Small intestine (tissue), 7 donors: Measurements from ENCODE around the gene CDH23. TPM values are rescaled to one million over a fixed set of nuclear protein-coding genes. Genes with fewer than 3 reads are reported as not detected.

Experiments used
- DNase-seq, 2 donors: peaks; one replicate each; pipeline versions ENCODE4 v3.0.0 to v3.0.0-alpha.2; 2013
- FAIRE-seq: peaks from 2 replicates; lab custom pipeline; 2012; peaks lifted over from hg19 to GRCh38; lab: Jason Lieb, UNC
- H3K27ac ChIP-seq, 3 donors: one replicate each; pipeline ENCODE4 v1.5.1; 2013; ENCODE audit warnings: low read length in 2 of 3, mild to moderate bottlenecking in 2 of 3, control low read depth in 1 of 3, inconsistent platforms in 1 of 3, low read depth in 1 of 3, moderate library complexity in 1 of 3
- H3K27me3 ChIP-seq, 3 donors: one replicate each; pipeline ENCODE4 v1.6.1; 2013; ENCODE audit warnings: low read length in 3 of 3, inconsistent platforms in 1 of 3; ENCODE audit not compliant: control insufficient read depth in 3 of 3, insufficient read depth in 3 of 3
- H3K36me3 ChIP-seq, 3 donors: one replicate each; pipeline ENCODE4 v1.6.1; 2013; ENCODE audit warnings: low read length in 3 of 3, inconsistent platforms in 1 of 3, low read depth in 1 of 3, mild to moderate bottlenecking in 1 of 3, moderate library complexity in 1 of 3; ENCODE audit not compliant: control insufficient read depth in 3 of 3, insufficient read depth in 2 of 3
- H3K4me1 ChIP-seq, 3 donors: one replicate each; pipeline ENCODE4 v1.6.1; 2013; ENCODE audit warnings: low read length in 2 of 3, inconsistent platforms in 1 of 3, low read depth in 1 of 3, mild to moderate bottlenecking in 1 of 3, moderate library complexity in 1 of 3; ENCODE audit not compliant: control insufficient read depth in 3 of 3, insufficient read depth in 2 of 3
- H3K4me3 ChIP-seq, 3 donors: one replicate each; pipeline ENCODE4 v1.5.1; 2013; ENCODE audit warnings: low read length in 3 of 3, control low read depth in 1 of 3, inconsistent platforms in 1 of 3, low read depth in 1 of 3, mild to moderate bottlenecking in 1 of 3, moderate library complexity in 1 of 3
- H3K9me3 ChIP-seq, 2 donors: one replicate each; pipeline ENCODE4 v1.6.1; 2013; ENCODE audit warnings: low read depth in 1 of 2, low read length in 1 of 2; ENCODE audit not compliant: control insufficient read depth in 2 of 2, insufficient read depth in 1 of 2
- WGBS, 3 donors: extraction: QIAGEN DNeasy Blood & Tissue Kit; methylation state at CpG; one replicate each; pipeline ENCODE4 v1.1.7; 2013; 5-methylcytosine and 5-hydroxymethylcytosine counted together
- polyA plus RNA-seq, 4 donors: library from polyadenylated mRNA; stranded (reverse) in 3 of 4; unstranded in 1 of 4; fragments of 200-250 nt in 3 of 4; fragments of 120-200 nt in 1 of 4; gene quantifications; one replicate each; pipeline versions ENCODE4 v1.2.1 to v1.2.3, GENCODE V29; 2013
- donor health status: healthy with polysubstance abuse.
- donor health status: control.
- donor health status: control.
- donor health status: Bipolar disorder and iron deficiency.
- donor health status: healthy.

The CDH23 gene
- polyA plus RNA-seq, 4 donors = 0.89 to 2.5 (median 1.6) TPM

- H3K4me1 ChIP-seq = no peaks in the 10 kb centered on the region
- H3K27ac ChIP-seq = no peak overlapping the region
- WGBS, 3 donors = 89 to 93% (median 90%) methylated on average over 21 of the region's 21 CpGs
- no peak overlapping the region for H3K4me3 ChIP-seq
- no peaks in the 10 kb centered on the region for H3K36me3 ChIP-seq
- FAIRE-seq (no peak), DNase-seq (no peak)
- H3K27me3 ChIP-seq = peaks cover 0 to 13% (median 0%) of the 10 kb centered on the region in 3 donors
- H3K9me3 ChIP-seq = no peaks in the 10 kb centered on the region
Observed at GRCh38 chr10:71807557-71808510, 411.1 kb downstream of the CDH23 start.

DNA sequence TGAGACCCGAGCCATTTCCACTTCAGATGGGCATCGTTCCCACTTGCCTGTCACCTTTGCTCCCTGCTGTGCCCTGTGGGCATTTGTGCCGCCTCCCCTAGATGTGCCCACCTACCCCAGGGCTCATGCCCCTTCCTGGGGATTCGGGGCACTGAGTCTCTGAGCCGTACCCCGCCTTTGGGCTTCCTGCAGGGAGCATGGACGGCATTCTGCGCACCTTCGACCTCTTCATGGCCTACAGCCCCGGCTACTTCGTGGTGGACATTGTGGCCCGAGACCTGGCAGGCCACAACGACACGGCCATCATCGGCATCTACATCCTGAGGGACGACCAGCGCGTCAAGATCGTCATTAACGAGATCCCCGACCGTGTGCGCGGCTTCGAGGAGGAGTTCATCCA is 412.9 kb downstream of the CDH23 start:
- peaks cover 0 to under 1% (median 0%) of the 10 kb centered on the region in 3 donors for H3K36me3 ChIP-seq
- no peak overlapping the region for H3K4me3 ChIP-seq
- no peaks in the 10 kb centered on the region for H3K9me3 ChIP-seq
- FAIRE-seq (no peak), DNase-seq (no peak)
- WGBS, 3 donors = 85 to 92% (median 86%) methylated on average over 25 of the region's 25 CpGs
- H3K27me3 ChIP-seq = peaks cover 0 to 13% (median 0%) of the 10 kb centered on the region in 3 donors
- no peaks in the 10 kb centered on the region for H3K4me1 ChIP-seq
- H3K27ac ChIP-seq = no peak overlapping the region

DNA sequence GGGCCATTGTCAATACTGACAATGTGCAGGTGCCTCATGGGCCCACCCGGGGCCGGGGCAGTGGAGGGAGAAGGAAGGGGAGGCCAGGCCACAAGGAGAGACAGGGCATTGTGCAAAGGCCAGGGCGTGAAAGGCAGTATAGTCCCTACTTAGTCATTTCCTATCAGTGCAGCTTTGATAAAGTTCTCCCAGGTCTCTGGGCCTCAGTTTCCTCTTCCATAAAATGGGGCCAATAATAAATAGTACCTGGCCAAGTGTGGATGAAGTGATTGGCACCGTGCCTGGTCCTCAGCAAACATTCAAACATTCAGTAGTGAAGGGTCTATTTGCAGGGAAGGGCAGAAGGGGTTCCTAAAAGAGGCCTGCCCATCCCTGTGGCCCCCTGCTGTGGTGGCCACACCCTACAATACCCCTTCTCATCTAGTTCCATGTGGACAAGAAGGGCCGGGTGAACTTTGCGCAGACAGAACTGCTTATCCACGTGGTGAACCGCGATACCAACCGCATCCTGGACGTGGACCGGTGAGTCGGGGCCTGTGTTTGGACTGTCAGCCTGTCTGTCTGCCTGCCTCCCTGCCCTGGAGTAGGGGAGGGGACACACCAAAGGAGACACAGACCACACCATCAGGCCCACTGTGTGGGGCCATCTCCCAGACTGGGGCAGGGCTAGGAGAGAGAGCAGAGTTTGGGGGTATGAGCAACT is 413.5 kb downstream of the CDH23 start:
- peaks cover 0 to 6% (median 0%) of the 10 kb centered on the region in 3 donors for H3K36me3 ChIP-seq
- H3K4me1 ChIP-seq = no peaks in the 10 kb centered on the region
- H3K27me3 ChIP-seq = peaks cover 0 to 10% (median 0%) of the 10 kb centered on the region in 3 donors
- no peak overlapping the region for H3K4me3 ChIP-seq
- H3K27ac ChIP-seq = no peak overlapping the region
- no peak for FAIRE-seq
- 45 to 80% (median 63%) methylated on average over 13 of the region's 13 CpGs for WGBS, 3 donors
- peak in 1 of 2 donors; percentile 35 for DNase-seq
- H3K9me3 ChIP-seq = no peaks in the 10 kb centered on the region

DNA sequence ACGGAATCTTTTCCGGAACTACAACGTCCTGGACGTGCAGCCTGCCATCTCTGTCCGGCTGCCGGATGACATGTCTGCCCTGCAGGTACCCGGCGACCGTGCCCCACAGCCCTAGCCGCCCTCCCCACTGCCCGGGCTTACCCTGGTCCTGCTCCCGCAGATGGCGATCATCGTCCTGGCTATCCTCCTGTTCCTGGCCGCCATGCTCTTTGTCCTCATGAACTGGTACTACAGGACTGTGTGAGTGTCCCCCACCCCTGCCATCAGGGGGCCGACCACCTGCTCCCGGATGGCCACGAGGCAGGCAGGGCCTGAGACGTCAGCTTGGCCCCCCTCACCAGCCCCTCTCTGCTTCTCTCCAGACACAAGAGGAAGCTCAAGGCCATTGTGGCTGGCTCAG is 414.6 kb downstream of the CDH23 start:
- Histone ChIP-seq H3K36me3 (peaks cover 0 to 16% (median 3%) of the 10 kb centered on the region in 3 donors), H3K27ac (no peak overlapping the region), H3K27me3 (peaks cover 0 to under 1% (median 0%) of the 10 kb centered on the region in 3 donors), H3K9me3 (no peaks in the 10 kb centered on the region), H3K4me3 (no peak overlapping the region), H3K4me1 (no peaks in the 10 kb centered on the region)
- 78 to 84% (median 82%) methylated on average over 19 of the region's 19 CpGs for WGBS, 3 donors
- DNase-seq = no peak
- FAIRE-seq = no peak

GRCh38 chr10:71812016-71812912 is 415.5 kb downstream of the CDH23 start:
- H3K27me3 ChIP-seq = no peaks in the 10 kb centered on the region
- no peak overlapping the region for H3K4me3 ChIP-seq
- no peaks in the 10 kb centered on the region for H3K4me1 ChIP-seq
- H3K27ac ChIP-seq = no peak overlapping the region
- WGBS, 3 donors = 31 to 43% (median 41%) methylated on average over 22 of the region's 22 CpGs
- no peaks in the 10 kb centered on the region for H3K9me3 ChIP-seq
- H3K36me3 ChIP-seq = peaks cover 3 to 26% (median 11%) of the 10 kb centered on the region in 3 donors
- FAIRE-seq (no peak), DNase-seq (peak; percentile 57 to 77)

DNA sequence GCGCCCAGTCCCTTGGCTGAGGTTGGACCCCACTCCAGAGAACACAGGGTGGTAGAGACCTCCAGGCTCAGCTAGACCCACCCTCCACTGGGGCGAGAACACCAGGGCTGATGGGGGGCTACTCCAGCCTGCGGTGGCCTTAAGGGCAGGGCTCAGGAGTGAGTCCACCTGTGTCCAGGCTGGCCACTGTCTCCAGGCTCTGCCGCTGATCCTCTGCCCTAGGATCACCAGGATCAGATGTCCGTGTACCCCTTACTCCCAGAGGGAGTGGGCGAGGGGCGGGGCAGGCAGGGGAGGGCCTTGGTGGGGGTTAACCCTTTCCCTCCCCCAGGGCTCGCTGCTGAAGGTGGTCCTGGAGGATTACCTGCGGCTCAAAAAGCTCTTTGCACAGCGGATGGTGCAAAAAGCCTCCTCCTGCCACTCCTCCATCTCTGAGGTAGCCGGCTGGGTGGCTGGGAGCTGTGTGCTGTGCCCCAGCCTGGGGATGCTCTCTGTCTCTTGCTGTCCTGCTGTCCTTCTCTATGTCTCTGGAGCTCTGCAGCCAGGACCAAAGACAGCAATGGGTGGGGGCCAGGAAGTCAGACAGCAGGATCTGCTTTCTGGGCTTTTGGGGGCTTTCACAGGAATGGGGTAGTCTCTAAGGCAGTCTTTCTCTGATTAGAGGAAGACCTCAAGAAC is 416.3 kb downstream of the CDH23 start:
- H3K36me3 ChIP-seq = peaks cover 6 to 33% (median 17%) of the 10 kb centered on the region in 3 donors
- H3K9me3 ChIP-seq = no peaks in the 10 kb centered on the region
- H3K4me3 ChIP-seq = no peak overlapping the region
- H3K27ac ChIP-seq = no peak overlapping the region
- DNase-seq (no peak), FAIRE-seq (no peak)
- WGBS, 3 donors = 50 to 66% (median 63%) methylated on average over 11 of the region's 11 CpGs
- no peaks in the 10 kb centered on the region for H3K27me3 ChIP-seq
- no peaks in the 10 kb centered on the region for H3K4me1 ChIP-seq

GRCh38 chr10:71814922-71815411 is 418.2 kb downstream of the CDH23 start:
- no peak for FAIRE-seq
- peaks cover 7 to 52% (median 26%) of the 10 kb centered on the region in 3 donors for H3K36me3 ChIP-seq
- no peak overlapping the region for H3K4me3 ChIP-seq
- no peak for DNase-seq
- no peaks in the 10 kb centered on the region for H3K4me1 ChIP-seq
- WGBS, 3 donors = 91 to 94% (median 91%) methylated on average over 25 to 26 of the region's 26 CpGs
- H3K9me3 ChIP-seq = no peaks in the 10 kb centered on the region
- H3K27ac ChIP-seq = no peak overlapping the region
- H3K27me3 ChIP-seq = no peaks in the 10 kb centered on the region
